SK-N-SH (cell line): ENCODE data around the gene EIF5A2. TPM values are rescaled to one million over a fixed set of nuclear protein-coding genes. Genes with fewer than 3 reads are reported as not detected.

Experiments
- CTCF ChIA-PET: fragments of 300-600, 350-600 bp; formaldehyde crosslinking; extraction: SDS; loops from one replicate; lab custom pipeline; 2021; lab: Yijun Ruan, JAX
- POLR2A ChIA-PET: fragments of 350-600 bp; sonication (Branson Sonifier 250); formaldehyde crosslinking; extraction: SDS; loops from one replicate; lab custom pipeline; 2020; ENCODE audit warnings: antibody characterized with exemption, inconsistent platforms; lab: Yijun Ruan, JAX
- DNase-seq: peaks from one replicate; pipeline ENCODE4 v3.0.0; 2012
- H2AFZ ChIP-seq: fragments of 200-600 bp; sonication (generic); 2 replicates; pipeline ENCODE4 v1.8.1; 2016; ENCODE audit warnings: antibody characterized with exemption, mild to moderate bottlenecking, low read depth
- H3F3A ChIP-seq: fragments of 200-600 bp; sonication (generic); replicated peaks from 2 replicates; pipeline ENCODE3; 2016; ENCODE audit warnings: antibody characterized with exemption, mild to moderate bottlenecking; ENCODE audit not compliant: insufficient read depth
- H3K27ac ChIP-seq, 2 experiments: fragments of 200-500 bp in 1 of 2; fragments of 200-600 bp in 1 of 2; sonication (Bioruptor generic) in 1 of 2; sonication (generic), shearing (Covaris generic) in 1 of 2; 2 replicates each; pipeline versions ENCODE4 v1.5.1 to v1.6.1; 2014 to 2016; ENCODE audit warnings: low read depth in 2 of 2, inconsistent platforms in 1 of 2, low read length in 1 of 2, mild to moderate bottlenecking in 1 of 2, mixed read lengths in 1 of 2
- H3K27me3 ChIP-seq: fragments of 200-600 bp; sonication (generic), shearing (Covaris generic); 2 replicates; pipeline ENCODE4 v1.6.1; 2016; ENCODE audit warnings: mixed run types; ENCODE audit not compliant: insufficient read depth
- H3K36me3 ChIP-seq, 2 experiments: fragments of 200-500 bp in 1 of 2; fragments of 200-600 bp in 1 of 2; sonication (Bioruptor generic) in 1 of 2; sonication (generic) in 1 of 2; replicated peaks in 1 of 2; 2 replicates each; pipeline versions ENCODE3 to v1.5.1; 2014 to 2016; ENCODE audit warnings: low read length in 1 of 2, mild to moderate bottlenecking in 1 of 2; ENCODE audit not compliant: insufficient read depth in 2 of 2, control insufficient read depth in 1 of 2
- H3K4me1 ChIP-seq, 2 experiments: fragments of 200-500 bp in 1 of 2; fragments of 200-600 bp in 1 of 2; sonication (Bioruptor generic) in 1 of 2; sonication (generic), shearing (Covaris generic) in 1 of 2; 2 replicates each; pipeline versions ENCODE4 v1.5.1 to v1.6.1; 2014 to 2016; ENCODE audit warnings: low read depth in 1 of 2, low read length in 1 of 2, mixed run types in 1 of 2; ENCODE audit not compliant: insufficient read depth in 2 of 2, control insufficient read depth in 1 of 2
- H3K4me2 ChIP-seq: fragments of 200-600 bp; sonication (generic), shearing (Covaris generic); 2 replicates; pipeline ENCODE4 v1.6.1; 2017; ENCODE audit warnings: mixed run types
- H3K4me3 ChIP-seq, 2 experiments: fragments of 200-500 bp in 1 of 2; fragments of 200-600 bp in 1 of 2; sonication (Bioruptor generic) in 1 of 2; sonication (generic), shearing (Covaris generic) in 1 of 2; 2 replicates each; pipeline versions ENCODE4 v1.5.1 to v1.8.1; 2014 to 2016; ENCODE audit warnings: low read depth in 2 of 2, inconsistent platforms in 1 of 2, low read length in 1 of 2, mild to moderate bottlenecking in 1 of 2, mixed read lengths in 1 of 2, moderate library complexity in 1 of 2
- H3K79me2 ChIP-seq: fragments of 200-600 bp; sonication (generic); 2 replicates; pipeline ENCODE4 v1.8.1; 2017; ENCODE audit warnings: mild to moderate bottlenecking; ENCODE audit not compliant: insufficient read depth
- H3K9ac ChIP-seq: fragments of 200-600 bp; sonication (generic); 2 replicates; pipeline ENCODE4 v1.6.1; 2017; ENCODE audit warnings: mixed run types
- H3K9me2 ChIP-seq: fragments of 200-600 bp; sonication (generic); 2 replicates; pipeline ENCODE4 v1.6.1; 2017; ENCODE audit warnings: mixed run types
- H3K9me3 ChIP-seq: fragments of 200-600 bp; sonication (generic); 2 replicates; pipeline ENCODE4 v1.6.1; 2017; ENCODE audit warnings: mixed run types, mild to moderate bottlenecking, moderate library complexity
- H4K20me1 ChIP-seq: fragments of 200-600 bp; sonication (generic); 2 replicates; pipeline ENCODE4 v1.6.1; 2017; ENCODE audit warnings: mild to moderate bottlenecking, mixed run types; ENCODE audit not compliant: insufficient read depth
- EP300 ChIP-seq, 2 experiments: IDR thresholded peaks; 2 replicates each; pipeline versions ENCODE4 v1.4.0 to v1.6.1; 2012; ENCODE audit warnings: borderline replicate concordance in 1 of 2, low read depth in 1 of 2, low read length in 1 of 2
- FOXM1 ChIP-seq: IDR thresholded peaks from 2 replicates; pipeline ENCODE4 v1.4.0; 2012; ENCODE audit warnings: low read depth, mild to moderate bottlenecking
- GATA2 ChIP-seq: sonication (generic); formaldehyde crosslinking; IDR thresholded peaks from 2 replicates; pipeline ENCODE4 v1.5.0; 2020; ENCODE audit warnings: mild to moderate bottlenecking, missing genetic modification reagents
- JUND ChIP-seq: IDR thresholded peaks from 2 replicates; pipeline ENCODE4 v1.4.0; 2012
- MAX ChIP-seq: IDR thresholded peaks from 2 replicates; pipeline ENCODE4 v1.4.0; 2012; ENCODE audit warnings: low read depth
- NFIC ChIP-seq: IDR thresholded peaks from 2 replicates; pipeline ENCODE4 v1.4.0; 2012; ENCODE audit warnings: borderline replicate concordance
- PBX3 ChIP-seq: IDR thresholded peaks from 2 replicates; pipeline ENCODE4; 2012
- POLR2AphosphoS5 ChIP-seq: IDR thresholded peaks from 2 replicates; pipeline ENCODE4 v1.6.1; 2012; ENCODE audit warnings: low read depth, low read length
- RAD21 ChIP-seq: IDR thresholded peaks from 2 replicates; pipeline ENCODE4 v1.6.1; 2012; ENCODE audit warnings: mild to moderate bottlenecking, low read length
- REST ChIP-seq: IDR thresholded peaks from 2 replicates; pipeline ENCODE4 v1.6.1; 2012; ENCODE audit warnings: mild to moderate bottlenecking, low read depth, low read length, moderate library complexity
- RXRA ChIP-seq: IDR thresholded peaks from 2 replicates; pipeline ENCODE4 v1.4.0; 2012; ENCODE audit warnings: low read depth, mild to moderate bottlenecking, borderline replicate concordance
- TCF12 ChIP-seq: IDR thresholded peaks from 2 replicates; pipeline ENCODE4 v1.4.0; 2012
- TEAD4 ChIP-seq: IDR thresholded peaks from 2 replicates; pipeline ENCODE4 v1.4.0; 2012; ENCODE audit warnings: mild to moderate bottlenecking, borderline replicate concordance; ENCODE audit not compliant: insufficient read depth
- WGBS: methylation state at CpG from one replicate; pipeline ENCODE4 v1.1.6; 2017; ENCODE audit warnings: low lambda C conversion rate; 5-methylcytosine and 5-hydroxymethylcytosine counted together
- polyA plus RNA-seq, 3 experiments: library from polyadenylated mRNA; depleted of rRNA; stranded (reverse); fragments of >200 nt; gene quantifications; 2 replicates each; pipeline ENCODE4 v1.2.3, GENCODE V29; 2012

EIF5A2 gene
- polyA plus RNA-seq, 1 of the 3 experiments (the other 2 are of a cell fraction), result 2.7 TPM

GRCh38 chr3:170840291-170840859 is 68.1 kb downstream of the EIF5A2 start:
- no peaks in the 10 kb centered on the region for H3K9me3 ChIP-seq
- H3K4me3 ChIP-seq, result no peak overlapping the region
- H4K20me1 ChIP-seq, result no peaks in the 10 kb centered on the region
- WGBS, result 64% methylated on average over 2 of the region's 2 CpGs
- peak; percentile 23; the same call in 1 of the 2 replicates for TF ChIP-seq JUND
- peak; percentile 46; the same call in 1 of the 2 replicates for TF ChIP-seq TEAD4
- TF ChIP-seq FOXM1, result 0 out of 2 replicates have a peak, but pooled peaks have one; percentile 14
- peak; percentile 59; the same call in 1 of the 2 replicates for TF ChIP-seq POLR2AphosphoS5
- TF ChIP-seq NFIC, result peak; percentile 36; the same call in 1 of the 2 replicates
- no peak for TF ChIP-seq RXRA
- peak; percentile 88 for TF ChIP-seq TCF12
- peak; percentile 26 to 58; a peak in 3 of 4 replicates for TF ChIP-seq EP300 (IDR thresholded peaks at IDR 0.05; ENCODE audit: borderline replicate concordance in 1 of 2, low read depth in 1 of 2, low read length in 1 of 2)
- no peak for TF ChIP-seq REST
- no peak for TF ChIP-seq MAX
- TF ChIP-seq PBX3, result peak; percentile 80
- peak; percentile 24; the same call in 1 of the 2 replicates for TF ChIP-seq GATA2
- no peak for TF ChIP-seq RAD21
- peaks cover 0 to under 1% of the 10 kb centered on the region in 2 experiments; a peak in 2 of 4 replicates for H3K4me1 ChIP-seq
- peaks cover 3% of the 10 kb centered on the region for H3F3A ChIP-seq
- no peak overlapping the region for H3K9ac ChIP-seq
- no peaks in the 10 kb centered on the region for H3K36me3 ChIP-seq
- POLR2A ChIA-PET, result no interaction called here
- H3K27ac ChIP-seq, result peak overlapping the region in 1 of 2 experiments; percentile 19; a peak in 1 of 4 replicates
- no peaks in the 10 kb centered on the region for H3K79me2 ChIP-seq
- CTCF ChIA-PET, result interaction anchor here (0.9 to 4.2 kb wide), 3 partner anchors 8 to 28 kb away, joined by 3 to 25 read pairs (median 4); no protein-coding TSS in a partner anchor
- H3K27me3 ChIP-seq, result no peaks in the 10 kb centered on the region
- H2AFZ ChIP-seq, result no peak overlapping the region
- no peak overlapping the region for H3K4me2 ChIP-seq
- peak; percentile 10 for DNase-seq
- H3K9me2 ChIP-seq, result no peaks in the 10 kb centered on the region
